DOHH2 (cell line): ENCODE data around the gene HPSE2.

ENCODE experiments used
- H3F3A ChIP-seq: fragments of 200-600 bp; sonication (generic), shearing (Covaris generic); 2 replicates; pipeline ENCODE4 v1.6.0; 2016; ENCODE audit warnings: antibody characterized with exemption, mild to moderate bottlenecking; ENCODE audit not compliant: control insufficient read depth, insufficient read depth
- H3K27ac ChIP-seq: fragments of 200-600 bp; sonication (generic); 2 replicates; pipeline ENCODE4 v1.5.1; 2014; ENCODE audit warnings: low read depth, mild to moderate bottlenecking, low read length, moderate library complexity
- H3K27me3 ChIP-seq: fragments of 200-600 bp; sonication (generic); 2 replicates; pipeline ENCODE4 v1.6.1; 2014; ENCODE audit warnings: mild to moderate bottlenecking, low read length, mixed read lengths; ENCODE audit not compliant: control insufficient read depth
- H3K36me3 ChIP-seq: fragments of 200-600 bp; sonication (generic); 2 replicates; pipeline ENCODE4 v1.6.1; 2014; ENCODE audit warnings: mild to moderate bottlenecking, low read length, moderate library complexity, mixed read lengths; ENCODE audit not compliant: control insufficient read depth
- H3K4me1 ChIP-seq: fragments of 200-600 bp; sonication (generic); 2 replicates; pipeline ENCODE4 v1.6.1; 2014; ENCODE audit warnings: mild to moderate bottlenecking, low read length, mixed read lengths; ENCODE audit not compliant: control insufficient read depth
- H3K4me2 ChIP-seq: fragments of 200-600 bp; sonication (generic); 2 replicates; pipeline ENCODE4 v1.6.0; 2014; ENCODE audit warnings: mild to moderate bottlenecking, low read length, moderate library complexity
- H3K4me3 ChIP-seq: fragments of 200-600 bp; sonication (generic); 2 replicates; pipeline ENCODE4 v1.5.1; 2014; ENCODE audit warnings: mild to moderate bottlenecking, low read length, mixed read lengths
- H3K79me2 ChIP-seq: fragments of 200-600 bp; sonication (generic); 2 replicates; pipeline ENCODE4 v1.6.1; 2014; ENCODE audit warnings: mild to moderate bottlenecking, low read length, mixed read lengths; ENCODE audit not compliant: control insufficient read depth
- H3K9me2 ChIP-seq: fragments of 200-600 bp; sonication (generic); replicated peaks from 2 replicates; pipeline ENCODE4 v1.6.1; 2014; ENCODE audit warnings: mild to moderate bottlenecking, low read length, mixed read lengths; ENCODE audit not compliant: control insufficient read depth
- H3K9me3 ChIP-seq: fragments of 200-600 bp; sonication (generic); 2 replicates; pipeline ENCODE4 v1.6.1; 2014; ENCODE audit warnings: antibody characterized with exemption, low read length, mixed read lengths; ENCODE audit not compliant: control insufficient read depth, insufficient read depth
- H4K20me1 ChIP-seq: fragments of 200-600 bp; sonication (generic); 2 replicates; pipeline ENCODE4 v1.6.0; 2014; ENCODE audit warnings: low read depth, mild to moderate bottlenecking, antibody characterized with exemption, low read length, moderate library complexity; ENCODE audit not compliant: control insufficient read depth, insufficient read depth
- CTCF ChIP-seq: fragments of 200-600 bp; sonication (generic); IDR thresholded peaks from one replicate; pipeline ENCODE4 v1.5.1; 2014; ENCODE audit warnings: antibody characterized with exemption, mild to moderate bottlenecking, low read depth, low read length; ENCODE audit not compliant: poor library complexity, severe bottlenecking
- EZH2phosphoT487 ChIP-seq: fragments of 200-600 bp; sonication (generic); IDR thresholded peaks from 2 replicates; pipeline ENCODE4 v1.6.1; 2017; ENCODE audit warnings: borderline replicate concordance, mild to moderate bottlenecking, antibody characterized with exemption, low read length, moderate library complexity, mixed read lengths

Gene HPSE2

DNA sequence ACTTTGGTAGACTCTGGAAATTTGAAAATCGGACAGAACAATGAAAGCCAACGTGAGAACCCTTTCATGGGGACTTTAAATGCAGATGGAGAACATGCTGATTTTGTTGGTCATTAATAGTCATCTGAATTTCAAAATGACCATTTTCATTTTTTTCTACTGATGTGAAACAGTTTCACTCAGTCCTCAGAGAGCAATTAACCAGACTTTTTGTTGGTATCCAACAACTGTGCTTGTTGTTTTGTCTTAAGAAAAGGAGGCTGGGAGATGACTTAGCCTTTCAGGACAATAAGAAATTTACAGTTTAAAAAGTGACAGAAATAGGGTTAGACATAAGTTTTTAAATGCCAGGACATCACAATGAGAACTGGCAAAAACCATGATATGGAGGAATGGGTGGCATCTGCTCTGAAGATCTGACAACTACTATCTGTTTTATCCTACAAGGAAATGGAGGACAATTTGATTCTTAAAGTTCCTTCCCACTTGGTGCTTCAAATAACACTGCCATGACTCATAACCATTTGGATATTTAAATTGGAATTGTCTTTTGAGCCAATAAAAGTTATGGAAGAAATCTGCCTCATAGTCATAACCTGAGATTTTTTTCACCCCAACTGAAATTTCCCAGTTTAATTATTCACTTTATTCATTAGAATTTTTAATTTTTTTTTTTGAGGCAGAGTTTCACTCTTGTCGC is 701.8 kb downstream of the HPSE2 start:
- TF ChIP-seq EZH2phosphoT487 (no peak), CTCF (no peak)
- Histone ChIP-seq H3K4me2 (no peak overlapping the region), H3K4me3 (no peak overlapping the region), H3F3A (no peaks in the 10 kb centered on the region), H3K79me2 (no peaks in the 10 kb centered on the region), H3K9me2 (no peaks in the 10 kb centered on the region), H3K36me3 (no peaks in the 10 kb centered on the region), H3K4me1 (no peaks in the 10 kb centered on the region), H3K27ac (no peak overlapping the region), H4K20me1 (no peaks in the 10 kb centered on the region), H3K9me3 (no peaks in the 10 kb centered on the region), H3K27me3 (peaks cover 13% of the 10 kb centered on the region)

DNA sequence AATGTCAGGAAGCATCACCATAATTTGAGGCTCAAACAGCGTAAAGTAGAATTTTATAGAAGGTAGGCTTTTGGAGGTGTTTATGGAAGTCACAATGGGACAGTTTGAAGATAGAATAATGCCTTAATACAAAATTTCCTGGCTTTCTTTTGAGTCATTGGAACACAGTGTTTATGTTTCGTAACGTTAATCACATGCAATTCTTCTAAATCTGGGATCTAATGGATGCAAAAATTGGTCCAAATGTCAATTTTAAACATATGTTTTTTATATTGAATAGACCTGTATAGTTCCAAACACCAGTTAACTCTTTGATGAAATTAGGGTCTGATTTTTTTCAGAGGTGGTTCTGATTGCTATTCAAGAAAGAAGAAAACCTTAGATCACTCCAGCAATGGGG is 702.4 kb downstream of the HPSE2 start:
- no peaks in the 10 kb centered on the region for H3K36me3 ChIP-seq
- H3K4me3 ChIP-seq = no peak overlapping the region
- H3K4me1 ChIP-seq = no peaks in the 10 kb centered on the region
- H3K27ac ChIP-seq = no peak overlapping the region
- no peaks in the 10 kb centered on the region for H4K20me1 ChIP-seq
- TF ChIP-seq CTCF (no peak), EZH2phosphoT487 (no peak)
- no peaks in the 10 kb centered on the region for H3K79me2 ChIP-seq
- H3K9me2 ChIP-seq = no peaks in the 10 kb centered on the region
- peaks cover 13% of the 10 kb centered on the region for H3K27me3 ChIP-seq
- H3K9me3 ChIP-seq = no peaks in the 10 kb centered on the region
- no peaks in the 10 kb centered on the region for H3F3A ChIP-seq
- H3K4me2 ChIP-seq = no peak overlapping the region

DNA sequence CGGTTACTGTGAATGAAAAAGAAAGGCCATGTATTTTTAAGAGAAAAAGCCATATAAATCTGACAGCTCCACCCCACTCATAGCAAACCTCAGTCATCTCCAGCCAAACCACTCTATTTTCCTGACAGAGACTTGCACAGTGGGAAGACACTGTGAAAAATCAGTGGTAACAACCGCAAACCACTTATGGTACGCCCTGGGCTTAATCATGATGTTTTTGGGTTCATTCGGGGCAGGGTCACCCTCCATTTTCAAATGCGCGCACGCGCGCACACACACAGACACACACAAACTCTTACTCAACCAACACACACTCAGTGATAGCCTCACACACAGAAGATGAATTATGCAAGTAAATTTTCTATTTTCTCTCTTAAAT is 706.9 kb downstream of the HPSE2 start:
- no peaks in the 10 kb centered on the region for H3K9me2 ChIP-seq
- H3F3A ChIP-seq = no peaks in the 10 kb centered on the region

More for the DNA sequence above, 706.9 kb downstream of the HPSE2 start:
- H3K36me3 ChIP-seq = no peaks in the 10 kb centered on the region
- no peak for TF ChIP-seq EZH2phosphoT487
- no peak for TF ChIP-seq CTCF
- no peak overlapping the region for H3K4me3 ChIP-seq
- H3K79me2 ChIP-seq = no peaks in the 10 kb centered on the region
- H4K20me1 ChIP-seq = no peaks in the 10 kb centered on the region
- H3K27ac ChIP-seq = no peak overlapping the region
- no peaks in the 10 kb centered on the region for H3K4me1 ChIP-seq
- no peaks in the 10 kb centered on the region for H3K9me3 ChIP-seq
- H3K4me2 ChIP-seq = no peak overlapping the region
- H3K27me3 ChIP-seq = peaks cover 16% of the 10 kb centered on the region
